GM06990 (cell line): ENCODE data around the gene MRPL40.

Source experiments
- DNase-seq: peaks from one replicate; pipeline ENCODE4 v3.0.0-alpha.2; 2011; ENCODE audit not compliant: insufficient read length; ENCODE audit errors: extremely low read depth
- H3K27me3 ChIP-seq: replicated peaks from 2 replicates; pipeline ENCODE4 v1.6.0; 2011; ENCODE audit warnings: low read length; ENCODE audit not compliant: control insufficient read depth, insufficient read depth
- H3K36me3 ChIP-seq: 2 replicates; pipeline ENCODE4 v1.5.1; 2011; ENCODE audit warnings: low read length; ENCODE audit not compliant: control insufficient read depth, insufficient read depth
- H3K4me3 ChIP-seq: replicated peaks from 2 replicates; pipeline ENCODE4 v1.5.1; 2011; ENCODE audit warnings: low read depth, mild to moderate bottlenecking, control low read depth, low read length
- TF ChIP-seq, protein P1 (sequence below): IDR thresholded peaks from 2 replicates; pipeline ENCODE4 v1.5.1; 2011; ENCODE audit warnings: low read length, control low read depth, mild to moderate bottlenecking, inconsistent platforms; ENCODE audit not compliant: insufficient read depth, poor library complexity, severe bottlenecking

Gene MRPL40

DNA sequence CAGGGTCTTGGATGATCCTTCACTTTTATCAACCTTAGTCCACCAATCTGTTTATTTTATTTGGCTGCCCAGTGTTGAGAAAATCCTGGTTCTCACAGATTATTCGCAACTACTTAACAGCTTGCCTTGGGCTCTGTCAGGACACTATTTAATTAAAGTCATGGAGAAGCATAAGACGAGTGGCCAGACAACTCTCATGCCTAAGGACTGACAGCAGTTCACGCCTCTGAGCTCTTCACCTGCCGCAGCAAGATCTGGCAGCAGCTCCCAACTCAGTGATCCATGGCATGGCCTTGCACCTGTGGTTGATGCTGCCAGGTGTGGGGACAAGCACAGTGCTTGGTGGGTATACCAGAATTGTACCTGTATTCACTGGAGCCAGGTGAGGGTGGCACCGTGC is 38.6 kb upstream of the MRPL40 start:
- TF ChIP-seq, protein P1, sequence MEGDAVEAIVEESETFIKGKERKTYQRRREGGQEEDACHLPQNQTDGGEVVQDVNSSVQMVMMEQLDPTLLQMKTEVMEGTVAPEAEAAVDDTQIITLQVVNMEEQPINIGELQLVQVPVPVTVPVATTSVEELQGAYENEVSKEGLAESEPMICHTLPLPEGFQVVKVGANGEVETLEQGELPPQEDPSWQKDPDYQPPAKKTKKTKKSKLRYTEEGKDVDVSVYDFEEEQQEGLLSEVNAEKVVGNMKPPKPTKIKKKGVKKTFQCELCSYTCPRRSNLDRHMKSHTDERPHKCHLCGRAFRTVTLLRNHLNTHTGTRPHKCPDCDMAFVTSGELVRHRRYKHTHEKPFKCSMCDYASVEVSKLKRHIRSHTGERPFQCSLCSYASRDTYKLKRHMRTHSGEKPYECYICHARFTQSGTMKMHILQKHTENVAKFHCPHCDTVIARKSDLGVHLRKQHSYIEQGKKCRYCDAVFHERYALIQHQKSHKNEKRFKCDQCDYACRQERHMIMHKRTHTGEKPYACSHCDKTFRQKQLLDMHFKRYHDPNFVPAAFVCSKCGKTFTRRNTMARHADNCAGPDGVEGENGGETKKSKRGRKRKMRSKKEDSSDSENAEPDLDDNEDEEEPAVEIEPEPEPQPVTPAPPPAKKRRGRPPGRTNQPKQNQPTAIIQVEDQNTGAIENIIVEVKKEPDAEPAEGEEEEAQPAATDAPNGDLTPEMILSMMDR = no peak
- Histone ChIP-seq H3K4me3 (no peak overlapping the region), H3K27me3 (no peaks in the 10 kb centered on the region), H3K36me3 (peaks cover 40% of the 10 kb centered on the region)
- no peak for DNase-seq

DNA sequence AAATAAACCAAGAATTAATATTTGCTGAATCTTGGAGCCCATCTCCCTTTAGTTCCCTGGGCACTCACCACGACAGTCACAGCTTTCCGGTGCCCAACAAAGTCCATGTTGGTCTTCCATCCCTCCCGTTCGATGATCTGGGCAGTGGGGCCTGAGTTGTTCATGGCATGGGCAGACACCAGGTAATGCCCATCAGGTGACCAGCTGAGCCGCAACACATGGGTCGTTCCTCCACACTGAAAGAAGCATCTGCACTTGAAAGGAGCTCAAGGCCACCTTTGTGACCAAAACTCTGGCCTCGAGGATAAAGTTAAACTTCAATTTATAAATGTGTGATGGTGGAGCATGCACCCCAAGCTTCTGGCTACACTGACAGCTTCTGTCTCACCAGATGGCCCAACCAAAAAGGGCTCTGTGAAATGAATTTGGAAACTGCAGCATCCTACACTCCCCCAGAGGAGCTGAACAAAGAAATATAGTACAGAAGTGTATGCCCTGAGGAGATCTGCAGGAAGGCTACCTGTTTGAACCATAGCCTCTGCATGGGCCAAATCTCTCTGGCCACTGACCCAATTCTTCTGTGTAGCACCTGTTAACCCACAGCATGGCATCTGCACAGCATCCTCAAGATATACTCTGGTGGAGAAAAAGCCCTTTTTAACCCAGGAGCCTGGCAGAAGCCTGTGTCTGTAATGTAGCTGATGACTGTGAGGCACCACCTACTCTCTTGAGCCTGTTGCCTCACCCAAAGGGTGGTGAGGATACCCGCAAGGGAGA is 37.9 kb upstream of the MRPL40 start:
- Histone ChIP-seq H3K27me3 (no peaks in the 10 kb centered on the region), H3K36me3 (peaks cover 36% of the 10 kb centered on the region), H3K4me3 (no peak overlapping the region)
- TF ChIP-seq, protein P1 = no peak
- DNase-seq = no peak

DNA sequence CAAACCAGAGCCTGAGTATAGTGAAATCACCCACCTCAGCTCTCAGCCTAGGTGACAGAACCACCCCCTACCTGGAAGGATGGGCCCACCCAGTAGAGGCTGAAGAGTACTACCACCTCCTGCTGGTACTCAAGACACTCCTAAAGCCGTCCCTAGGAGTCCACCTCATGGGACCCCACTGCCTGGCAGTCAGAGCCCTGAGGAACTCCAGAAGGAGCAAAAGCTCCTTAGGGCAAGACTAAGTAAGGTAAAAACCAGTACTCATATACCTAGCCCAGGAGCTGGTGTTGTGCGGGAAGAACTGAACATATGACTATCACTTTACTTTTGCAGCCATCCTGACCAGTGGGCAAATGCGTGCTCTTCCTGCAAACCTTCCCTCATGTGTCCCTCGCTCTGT is 37.1 kb upstream of the MRPL40 start:
- no peak for DNase-seq
- Histone ChIP-seq H3K4me3 (no peak overlapping the region), H3K36me3 (peaks cover 35% of the 10 kb centered on the region), H3K27me3 (no peaks in the 10 kb centered on the region)
- TF ChIP-seq, protein P1 = no peak

DNA sequence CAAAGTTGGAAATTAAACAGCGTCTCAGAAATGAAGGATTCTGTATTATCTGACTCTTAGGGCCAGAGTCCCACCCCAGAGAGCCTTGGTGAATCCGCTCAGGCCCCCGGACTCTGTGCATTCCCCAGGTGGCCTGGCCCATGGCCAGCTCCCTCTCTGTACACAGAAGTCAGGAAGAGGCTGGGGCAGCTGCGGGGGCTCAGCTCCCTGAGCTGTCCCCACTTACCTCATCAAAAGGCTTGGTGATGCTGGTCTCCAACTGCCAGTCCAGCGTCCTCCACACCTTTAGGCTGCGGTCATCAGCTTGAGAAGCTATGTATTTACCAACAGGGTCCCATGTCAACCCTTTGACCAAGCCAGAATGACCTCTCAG is 35.8 kb upstream of the MRPL40 start:
- no peak overlapping the region for H3K4me3 ChIP-seq
- DNase-seq = no peak
- no peaks in the 10 kb centered on the region for H3K27me3 ChIP-seq
- TF ChIP-seq, protein P1 = no peak
- peaks cover 33% of the 10 kb centered on the region for H3K36me3 ChIP-seq

DNA sequence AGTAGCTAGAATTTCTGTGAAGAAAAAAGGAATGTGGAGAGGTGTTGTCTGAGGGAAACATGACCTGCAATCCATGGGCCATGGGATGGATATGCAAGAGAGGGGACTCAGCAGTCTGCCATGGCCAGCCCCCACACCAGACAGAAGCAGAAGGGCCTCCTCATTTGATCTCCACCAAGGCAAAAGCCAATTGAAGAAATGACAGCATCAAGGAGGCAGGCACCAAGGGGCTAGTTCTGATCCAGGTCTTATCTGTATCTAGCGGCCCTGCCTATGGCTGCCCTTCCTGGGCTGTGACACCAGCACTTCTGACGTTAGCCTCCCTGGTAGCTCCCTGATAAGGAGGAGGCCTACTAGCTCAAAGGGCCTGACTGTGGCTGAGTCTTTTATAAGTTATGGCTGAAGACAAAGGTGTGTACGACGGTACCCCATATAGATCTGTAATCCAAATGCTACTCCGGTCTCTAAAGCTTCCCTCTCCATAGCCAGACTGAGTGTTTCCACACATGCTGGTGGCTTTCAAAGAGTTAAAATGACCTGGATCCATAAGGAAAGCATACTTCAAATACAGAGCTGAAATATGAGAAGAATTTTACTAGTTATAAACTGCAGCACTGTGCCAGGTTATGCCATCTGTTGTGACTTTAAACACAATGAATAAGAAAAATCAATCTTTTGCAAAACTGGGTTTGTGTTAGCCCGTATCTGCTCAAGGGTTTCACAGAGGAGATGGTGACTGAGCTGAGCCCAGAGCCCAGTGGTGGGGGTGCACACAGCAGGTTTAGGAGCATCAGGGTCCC is 35.2 kb upstream of the MRPL40 start:
- H3K27me3 ChIP-seq = no peaks in the 10 kb centered on the region
- peaks cover 31% of the 10 kb centered on the region for H3K36me3 ChIP-seq
- TF ChIP-seq, protein P1 = no peak
- no peak overlapping the region for H3K4me3 ChIP-seq
- no peak for DNase-seq
